ACC112 (cell line): ENCODE results near the gene CNNM2.
"Not testable (repeated sequence)": the region's sequence is repeated elsewhere in the genome, so short reads cannot be mapped to it uniquely, and the experiment has no call there.

ENCODE experiments used
- H2AFZ ChIP-seq: fragments of 200-600 bp; sonication (generic); one replicate; pipeline ENCODE4 v1.6.0; 2017; ENCODE audit warnings: antibody characterized with exemption, low read length; ENCODE audit not compliant: unreplicated experiment
- H3K27ac ChIP-seq: fragments of 200-600 bp; sonication (generic); 2 replicates; pipeline ENCODE4 v1.5.1; 2014; ENCODE audit warnings: low read depth, mild to moderate bottlenecking, antibody characterized with exemption, low read length, moderate library complexity
- H3K27me3 ChIP-seq: fragments of 200-600 bp; sonication (generic); 2 replicates; pipeline ENCODE4 v1.6.1; 2014; ENCODE audit warnings: mild to moderate bottlenecking, antibody characterized with exemption, low read length, moderate library complexity, mixed read lengths; ENCODE audit not compliant: insufficient read depth
- H3K36me3 ChIP-seq: fragments of 200-600 bp; sonication (generic); 2 replicates; pipeline ENCODE4 v1.6.1; 2016; ENCODE audit warnings: mild to moderate bottlenecking, antibody characterized with exemption, low read length, moderate library complexity, mixed read lengths; ENCODE audit not compliant: insufficient read depth
- H3K4me1 ChIP-seq: fragments of 200-600 bp; sonication (generic); one replicate; pipeline ENCODE4 v1.6.1; 2016; ENCODE audit warnings: low read length, mixed read lengths; ENCODE audit not compliant: insufficient read depth, unreplicated experiment, control insufficient read depth
- H3K4me3 ChIP-seq: fragments of 200-600 bp; sonication (generic); 2 replicates; pipeline ENCODE4 v1.5.1; 2014; ENCODE audit warnings: mild to moderate bottlenecking, low read depth, low read length
- H3K79me2 ChIP-seq: fragments of 200-600 bp; sonication (generic); one replicate; pipeline ENCODE4 v1.6.0; 2016; ENCODE audit warnings: low read length; ENCODE audit not compliant: control insufficient read depth, unreplicated experiment, insufficient read depth

The CNNM2 gene

DNA sequence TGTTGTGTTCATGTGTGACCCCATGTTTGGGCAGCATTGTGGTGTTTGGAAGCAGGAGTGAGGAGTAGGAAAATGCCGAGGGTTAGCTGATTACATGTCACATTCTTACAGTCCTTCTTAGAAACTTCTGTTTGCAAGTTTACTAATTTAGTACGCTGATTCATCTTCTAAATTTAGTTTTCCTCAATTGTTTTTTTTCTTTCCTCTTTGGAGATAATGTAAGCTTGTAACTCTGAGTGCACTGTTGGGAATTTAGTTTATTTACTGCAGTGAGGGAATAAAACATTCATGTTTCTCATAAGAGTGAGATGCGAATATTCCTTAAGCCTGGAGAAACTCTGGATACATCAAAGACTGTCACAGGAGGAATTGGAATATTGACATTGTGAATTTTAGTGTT is 139.9 kb downstream of the CNNM2 start:
- no peak overlapping the region for H3K4me3 ChIP-seq
- no peaks in the 10 kb centered on the region for H3K79me2 ChIP-seq
- H3K27me3 ChIP-seq: no peaks in the 10 kb centered on the region
- no peak overlapping the region for H3K27ac ChIP-seq
- no peaks in the 10 kb centered on the region for H3K4me1 ChIP-seq
- no peaks in the 10 kb centered on the region for H3K36me3 ChIP-seq
- H2AFZ ChIP-seq: no peak overlapping the region

GRCh38 chr10:103060575-103060974 is 142.5 kb downstream of the CNNM2 start:
- H3K4me3 ChIP-seq: no peak overlapping the region
- no peak overlapping the region for H3K27ac ChIP-seq
- H3K36me3 ChIP-seq: no peaks in the 10 kb centered on the region
- no peaks in the 10 kb centered on the region for H3K4me1 ChIP-seq
- no peak overlapping the region for H2AFZ ChIP-seq
- no peaks in the 10 kb centered on the region for H3K27me3 ChIP-seq
- H3K79me2 ChIP-seq: no peaks in the 10 kb centered on the region

DNA sequence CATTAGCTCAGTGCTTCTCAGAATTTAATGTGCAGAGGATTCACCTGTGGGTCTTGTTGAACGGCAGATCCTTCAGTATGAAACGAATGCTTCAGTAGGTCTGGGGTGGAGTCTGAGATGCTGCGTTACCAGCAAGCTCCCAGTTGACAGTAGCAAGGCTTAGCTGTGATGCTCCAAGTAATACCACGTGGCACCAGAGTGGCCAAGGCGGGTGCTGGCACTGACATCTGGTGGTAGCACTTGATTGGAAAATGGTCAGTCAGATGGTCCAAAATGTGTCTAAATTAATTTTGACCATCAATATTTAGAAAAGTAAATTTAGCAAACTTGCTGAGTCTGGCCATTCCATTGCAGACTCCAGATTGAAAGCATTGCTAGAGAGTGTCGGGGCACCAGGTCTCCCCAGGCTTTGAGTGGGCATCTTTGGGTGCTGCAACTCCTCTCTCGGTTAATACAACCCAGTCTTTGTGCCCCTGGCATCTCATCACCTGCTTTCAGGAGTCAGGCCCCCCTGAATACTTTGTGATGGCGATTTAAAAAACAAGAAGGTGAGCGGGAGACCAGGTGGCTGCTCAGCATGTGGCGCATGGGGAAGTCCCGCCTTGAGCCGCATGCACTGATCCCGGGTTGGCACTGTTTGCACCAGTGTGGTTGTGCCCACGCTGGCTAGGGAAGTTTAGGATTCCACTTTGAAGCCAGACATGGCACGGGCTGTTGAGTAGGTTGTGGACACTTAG is 144.9 kb downstream of the CNNM2 start:
- H2AFZ ChIP-seq: no peak overlapping the region

DNA sequence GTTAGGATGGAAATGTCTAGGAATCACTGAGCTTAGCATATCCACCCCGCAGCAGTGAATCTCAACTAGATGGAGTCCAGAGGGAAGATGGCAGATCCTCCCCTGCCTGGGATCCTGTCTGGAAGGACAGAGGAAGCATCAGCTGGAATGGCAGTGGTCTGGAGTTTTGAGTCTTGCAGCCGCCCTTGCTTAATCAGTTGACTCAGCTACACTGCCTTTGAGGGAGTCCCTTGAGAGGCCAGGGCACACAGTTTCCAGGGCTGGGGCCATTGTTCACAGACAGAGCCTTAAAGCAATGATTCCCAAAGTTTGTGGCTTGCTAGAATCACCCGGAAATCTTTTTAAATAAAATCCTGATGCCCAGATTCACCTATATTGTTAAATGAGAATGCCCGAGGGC is 146.9 kb downstream of the CNNM2 start:
- Histone ChIP-seq H3K27me3 (no peaks in the 10 kb centered on the region), H3K79me2 (no peaks in the 10 kb centered on the region), H3K4me1 (peaks cover 3% of the 10 kb centered on the region), H3K36me3 (no peaks in the 10 kb centered on the region), H3K4me3 (no peak overlapping the region), H3K27ac (no peak overlapping the region), H2AFZ (no peak overlapping the region)

More for the DNA sequence above, 144.9 kb downstream of the CNNM2 start:
- Histone ChIP-seq H3K79me2 (no peaks in the 10 kb centered on the region), H3K27ac (no peak overlapping the region), H3K27me3 (no peaks in the 10 kb centered on the region), H3K4me1 (peaks cover 3% of the 10 kb centered on the region), H3K36me3 (no peaks in the 10 kb centered on the region), H3K4me3 (no peak overlapping the region)

GRCh38 chr10:103066141-103067098 is 148.3 kb downstream of the CNNM2 start:
- Histone ChIP-seq H3K27me3 (no peaks in the 10 kb centered on the region), H3K36me3 (no peaks in the 10 kb centered on the region), H3K4me3 (no peak overlapping the region), H2AFZ (no peak overlapping the region), H3K4me1 (peaks cover 3% of the 10 kb centered on the region), H3K79me2 (no peaks in the 10 kb centered on the region), H3K27ac (no peak overlapping the region)

GRCh38 chr10:103067099-103067477 is 149.0 kb downstream of the CNNM2 start:
- not testable (repeated sequence) for H3K4me1 ChIP-seq, H2AFZ ChIP-seq, H3K79me2 ChIP-seq, H3K27me3 ChIP-seq, H3K36me3 ChIP-seq, H3K27ac ChIP-seq, H3K4me3 ChIP-seq

DNA sequence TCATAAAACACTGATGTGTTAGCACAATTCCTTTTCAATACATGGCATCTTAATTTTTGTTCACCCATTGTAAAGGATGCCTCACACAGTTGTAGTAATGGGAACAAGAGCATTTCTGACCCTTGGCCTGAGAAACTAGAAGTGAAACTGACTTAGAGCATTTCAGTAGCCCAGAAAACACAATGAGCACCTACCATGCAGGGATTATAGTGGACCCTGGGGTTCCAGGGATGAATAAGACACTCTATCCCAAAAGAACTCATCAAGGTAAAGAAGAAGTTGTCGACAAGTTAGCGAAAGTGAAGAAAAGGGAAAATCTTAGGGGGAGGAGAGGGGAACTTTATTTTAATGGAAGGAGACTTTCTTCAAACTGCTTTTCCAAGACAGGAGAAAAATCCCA is 149.4 kb downstream of the CNNM2 start:
- Histone ChIP-seq H3K4me1 (peaks cover 3% of the 10 kb centered on the region), H3K4me3 (no peak overlapping the region), H3K27ac (no peak overlapping the region), H3K27me3 (no peaks in the 10 kb centered on the region), H3K79me2 (no peaks in the 10 kb centered on the region), H2AFZ (no peak overlapping the region), H3K36me3 (no peaks in the 10 kb centered on the region)

DNA sequence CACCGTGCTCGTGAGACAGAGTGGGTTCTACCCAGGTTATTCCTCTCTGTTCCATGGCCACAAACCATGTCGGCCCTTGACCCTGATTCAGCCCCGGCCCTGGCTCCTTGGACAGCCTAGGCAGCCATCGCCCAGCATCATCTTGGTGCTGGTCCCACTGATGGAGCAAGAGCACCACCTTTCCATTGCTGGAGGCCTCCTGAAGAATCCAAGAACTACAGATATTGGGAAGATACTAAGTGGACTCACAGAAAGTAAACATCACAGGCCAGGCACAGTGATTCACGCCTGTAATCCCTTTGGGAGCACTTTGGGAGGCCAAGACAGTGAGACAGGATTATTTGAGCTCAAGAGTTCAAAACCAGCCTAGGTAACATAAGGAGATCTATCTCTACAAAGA is 149.9 kb downstream of the CNNM2 start:
- no peak overlapping the region for H3K4me3 ChIP-seq
- no peaks in the 10 kb centered on the region for H3K36me3 ChIP-seq
- no peak overlapping the region for H2AFZ ChIP-seq
- H3K4me1 ChIP-seq: peaks cover 3% of the 10 kb centered on the region
- H3K27me3 ChIP-seq: no peaks in the 10 kb centered on the region
- no peaks in the 10 kb centered on the region for H3K79me2 ChIP-seq
- no peak overlapping the region for H3K27ac ChIP-seq

GRCh38 chr10:103069453-103070331 is 151.6 kb downstream of the CNNM2 start:
- Histone ChIP-seq H3K27ac (no peak overlapping the region), H2AFZ (no peak overlapping the region), H3K36me3 (no peaks in the 10 kb centered on the region), H3K79me2 (no peaks in the 10 kb centered on the region), H3K27me3 (no peaks in the 10 kb centered on the region), H3K4me1 (peaks cover 3% of the 10 kb centered on the region), H3K4me3 (no peak overlapping the region)

- H3K27ac ChIP-seq: no peak overlapping the region
- no peaks in the 10 kb centered on the region for H3K27me3 ChIP-seq
- H3K4me1 ChIP-seq: peaks cover 3% of the 10 kb centered on the region
- no peaks in the 10 kb centered on the region for H3K36me3 ChIP-seq
- H2AFZ ChIP-seq: no peak overlapping the region
- no peaks in the 10 kb centered on the region for H3K79me2 ChIP-seq
- no peak overlapping the region for H3K4me3 ChIP-seq
Measured at GRCh38 chr10:103072276-103072675, 154.2 kb downstream of the CNNM2 start.
